KMS-11 (cell line): ENCODE measurements around the gene ABCC3.

ENCODE experiments used
- H2AFZ ChIP-seq: fragments of 200-600 bp; sonication (generic); 2 replicates; pipeline ENCODE4 v1.6.1; 2016; ENCODE audit warnings: antibody characterized with exemption, mixed run types, low read depth
- H3K27ac ChIP-seq: fragments of 200-600 bp; sonication (generic); 2 replicates; pipeline ENCODE4 v1.6.1; 2016; ENCODE audit warnings: mild to moderate bottlenecking, mixed run types
- H3K27me3 ChIP-seq: fragments of 200-600 bp; sonication (generic); 2 replicates; pipeline ENCODE4 v1.6.1; 2017; ENCODE audit warnings: mild to moderate bottlenecking, low read depth, mixed run types, moderate library complexity; ENCODE audit not compliant: insufficient read depth
- H3K36me3 ChIP-seq: fragments of 200-600 bp; sonication (generic); 2 replicates; pipeline ENCODE4 v1.6.1; 2017; ENCODE audit warnings: mild to moderate bottlenecking, mixed run types; ENCODE audit not compliant: insufficient read depth
- H3K4me1 ChIP-seq: fragments of 200-600 bp; sonication (generic); 2 replicates; pipeline ENCODE4 v1.6.1; 2016; ENCODE audit warnings: mild to moderate bottlenecking, low read depth, mixed run types; ENCODE audit not compliant: poor library complexity, severe bottlenecking
- H3K4me2 ChIP-seq: fragments of 200-600 bp; sonication (generic); 2 replicates; pipeline ENCODE4 v1.7.0; 2016; ENCODE audit warnings: mild to moderate bottlenecking, mixed run types
- H3K4me3 ChIP-seq: fragments of 200-600 bp; sonication (generic); IDR thresholded peaks from 2 replicates; pipeline ENCODE4 v1.6.1; 2017; ENCODE audit warnings: low read depth, low read length, mixed read lengths; ENCODE audit not compliant: insufficient read depth
- H3K79me2 ChIP-seq: fragments of 200-600 bp; sonication (generic); 2 replicates; pipeline ENCODE4 v1.6.1; 2016; ENCODE audit warnings: low read depth, mixed run types; ENCODE audit not compliant: insufficient read depth
- H3K9ac ChIP-seq: fragments of 200-600 bp; sonication (generic); 2 replicates; pipeline ENCODE4 v1.6.1; 2016; ENCODE audit warnings: mild to moderate bottlenecking, mixed run types
- H4K20me1 ChIP-seq: fragments of 200-600 bp; sonication (generic); 2 replicates; pipeline ENCODE4 v1.6.1; 2016; ENCODE audit warnings: mild to moderate bottlenecking, mixed run types; ENCODE audit not compliant: insufficient read depth
- TF ChIP-seq, protein P1 (sequence below): fragments of 200-600 bp; sonication (generic); conservative IDR thresholded peaks from 2 replicates; pipeline ENCODE4 v1.6.1; 2017; ENCODE audit warnings: low read depth, mild to moderate bottlenecking, antibody characterized with exemption, low read length, moderate library complexity, mixed read lengths

ABCC3 gene

GRCh38 chr17:50712641-50713040 is 78.0 kb downstream of the ABCC3 start:
- Histone ChIP-seq H3K4me3 (no peak overlapping the region), H2AFZ (no peak overlapping the region), H4K20me1 (no peaks in the 10 kb centered on the region), H3K4me2 (no peak overlapping the region), H3K27me3 (no peaks in the 10 kb centered on the region; the same call in 1 of the 2 replicates), H3K79me2 (peaks cover 15% of the 10 kb centered on the region; the same call in 1 of the 2 replicates), H3K9ac (no peak overlapping the region), H3K36me3 (no peaks in the 10 kb centered on the region), H3K4me1 (peaks cover 25% of the 10 kb centered on the region), H3K27ac (no peak overlapping the region)
- TF ChIP-seq, protein P1, sequence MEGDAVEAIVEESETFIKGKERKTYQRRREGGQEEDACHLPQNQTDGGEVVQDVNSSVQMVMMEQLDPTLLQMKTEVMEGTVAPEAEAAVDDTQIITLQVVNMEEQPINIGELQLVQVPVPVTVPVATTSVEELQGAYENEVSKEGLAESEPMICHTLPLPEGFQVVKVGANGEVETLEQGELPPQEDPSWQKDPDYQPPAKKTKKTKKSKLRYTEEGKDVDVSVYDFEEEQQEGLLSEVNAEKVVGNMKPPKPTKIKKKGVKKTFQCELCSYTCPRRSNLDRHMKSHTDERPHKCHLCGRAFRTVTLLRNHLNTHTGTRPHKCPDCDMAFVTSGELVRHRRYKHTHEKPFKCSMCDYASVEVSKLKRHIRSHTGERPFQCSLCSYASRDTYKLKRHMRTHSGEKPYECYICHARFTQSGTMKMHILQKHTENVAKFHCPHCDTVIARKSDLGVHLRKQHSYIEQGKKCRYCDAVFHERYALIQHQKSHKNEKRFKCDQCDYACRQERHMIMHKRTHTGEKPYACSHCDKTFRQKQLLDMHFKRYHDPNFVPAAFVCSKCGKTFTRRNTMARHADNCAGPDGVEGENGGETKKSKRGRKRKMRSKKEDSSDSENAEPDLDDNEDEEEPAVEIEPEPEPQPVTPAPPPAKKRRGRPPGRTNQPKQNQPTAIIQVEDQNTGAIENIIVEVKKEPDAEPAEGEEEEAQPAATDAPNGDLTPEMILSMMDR, result no peak

DNA sequence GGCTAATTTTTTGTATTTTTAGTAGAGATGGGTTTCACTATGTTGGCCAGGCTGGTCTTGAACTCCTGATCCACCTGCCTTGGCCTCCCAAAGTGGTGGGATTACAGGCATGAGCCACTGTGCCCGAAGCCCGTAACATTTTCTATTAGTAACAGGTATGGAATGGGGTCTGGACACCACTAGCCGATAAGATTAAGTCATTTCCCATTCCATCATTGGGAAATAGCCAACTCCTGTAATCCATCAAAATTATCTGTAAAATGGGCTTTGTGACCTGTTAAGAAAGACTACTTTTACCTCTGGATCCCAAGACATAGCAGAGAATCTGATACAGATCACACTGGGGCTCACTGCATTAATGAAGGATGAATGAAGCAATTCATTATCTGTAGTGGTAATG is 80.8 kb downstream of the ABCC3 start:
- Histone ChIP-seq H3K27me3 (no peaks in the 10 kb centered on the region; the same call in 1 of the 2 replicates), H3K4me3 (no peak overlapping the region), H3K36me3 (no peaks in the 10 kb centered on the region), H3K4me1 (peaks cover under 1% of the 10 kb centered on the region), H3K4me2 (no peak overlapping the region), H4K20me1 (0 out of 2 replicates have a peak, but pooled peaks cover 2% of the 10 kb centered on the region), H3K9ac (no peak overlapping the region), H3K79me2 (peaks cover 11% of the 10 kb centered on the region), H3K27ac (no peak overlapping the region), H2AFZ (no peak overlapping the region)
- TF ChIP-seq, protein P1, result no peak

DNA sequence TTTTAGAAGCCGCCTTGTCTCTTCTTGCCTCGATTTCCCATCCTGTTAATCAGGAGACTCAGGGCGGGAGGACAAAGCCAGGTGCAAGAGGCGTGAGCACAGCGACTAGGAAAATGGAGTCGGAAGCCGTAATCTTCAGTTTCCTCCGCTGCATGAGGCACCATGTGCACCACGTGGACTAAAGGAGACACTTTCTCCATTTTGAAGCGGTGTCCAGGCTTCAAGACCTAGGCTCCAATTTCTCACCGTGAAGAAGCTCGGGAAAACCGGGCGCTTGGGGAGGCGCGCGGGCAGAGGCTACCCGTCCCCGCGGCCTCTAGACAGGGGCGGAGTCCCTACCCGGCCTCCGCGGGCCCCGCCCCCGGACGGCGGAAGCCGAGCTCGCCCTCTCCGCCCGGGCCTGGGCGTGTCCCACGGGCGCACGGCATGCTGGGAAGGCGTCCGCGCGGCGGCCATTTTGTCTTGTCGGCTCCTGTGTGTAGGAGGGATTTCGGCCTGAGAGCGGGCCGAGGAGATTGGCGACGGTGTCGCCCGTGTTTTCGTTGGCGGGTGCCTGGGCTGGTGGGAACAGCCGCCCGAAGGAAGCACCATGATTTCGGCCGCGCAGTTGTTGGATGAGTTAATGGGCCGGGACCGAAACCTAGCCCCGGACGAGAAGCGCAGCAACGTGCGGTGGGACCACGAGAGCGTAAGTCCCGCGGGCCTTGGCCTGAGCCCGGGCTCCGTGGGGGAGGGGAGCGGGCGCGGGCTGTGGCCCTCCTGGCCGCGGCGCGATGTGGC is 84.7 kb downstream of the ABCC3 start, which contains the start of gene LUC7L3:
LUC7L3 (plus strand) TSS at position 460 of the 780 bp plus-strand sequence; CDS start at position 590, 130 bp downstream.
- peak within 1 kb of the TSS; percentile 97 for H3K4me2 ChIP-seq
- H3K4me3 ChIP-seq, result peak within 1 kb of the TSS; percentile 79
- H4K20me1 ChIP-seq, result peaks cover 39% of the 10 kb centered on the region
- peak within 1 kb of the TSS; percentile 93 for H3K27ac ChIP-seq
- peaks cover 28% of the 10 kb centered on the region for H3K4me1 ChIP-seq
- H3K36me3 ChIP-seq, result no peaks in the 10 kb centered on the region
- H2AFZ ChIP-seq, result peak within 1 kb of the TSS; percentile 76
- TF ChIP-seq, protein P1, result no peak
- no peaks in the 10 kb centered on the region for H3K27me3 ChIP-seq
- H3K9ac ChIP-seq, result peak within 1 kb of the TSS; percentile 97
- H3K79me2 ChIP-seq, result peaks cover 50% of the 10 kb centered on the region

GRCh38 chr17:50719924-50720794 is 85.5 kb downstream of the ABCC3 start:
- H4K20me1 ChIP-seq, result peaks cover 46% of the 10 kb centered on the region

More at GRCh38 chr17:50719924-50720794, 85.5 kb downstream of the ABCC3 start:
- Histone ChIP-seq H3K4me2 (peak overlapping the region; percentile 97), H2AFZ (peak overlapping the region; percentile 76), H3K27ac (peak overlapping the region; percentile 93), H3K36me3 (no peaks in the 10 kb centered on the region; the same call in 1 of the 2 replicates), H3K79me2 (peaks cover 58% of the 10 kb centered on the region), H3K4me3 (peak overlapping the region; percentile 79), H3K9ac (peak overlapping the region; percentile 97), H3K4me1 (peaks cover 29% of the 10 kb centered on the region), H3K27me3 (no peaks in the 10 kb centered on the region)
- TF ChIP-seq, protein P1, result no peak
